ENCODE measurements around the gene BRPF3.
"Not testable (repeated sequence)": the region's sequence is repeated elsewhere in the genome, so short reads cannot be mapped to it uniquely, and the experiment has no call there.

BRPF3 gene

GRCh38 chr6:36216559-36216958, 20.0 kb downstream of the BRPF3 start:
- no peak overlapping the region for H3K9ac ChIP-seq
- TF ChIP-seq CTCF (conservative IDR thresholded peaks at IDR 0.05; ENCODE audit: low read depth, low read length), result no peak
- H3K36me3 ChIP-seq (ENCODE audit: insufficient read depth), result 0 out of 2 replicates have a peak, but pooled peaks cover 3% of the 10 kb centered on the region

GRCh38 chr6:36217188-36217587, 20.6 kb downstream of the BRPF3 start:
- H4K20me1 ChIP-seq (ENCODE audit: insufficient read depth), result no peaks in the 10 kb centered on the region
- no peaks in the 10 kb centered on the region for H3K79me2 ChIP-seq (ENCODE audit: insufficient read depth, low read depth)
- no peak overlapping the region for H2AFZ ChIP-seq (ENCODE audit: low read depth)
- no peaks in the 10 kb centered on the region for H3K36me3 ChIP-seq (ENCODE audit: insufficient read depth)
- H3K27ac ChIP-seq, result no peak overlapping the region
- H3K4me3 ChIP-seq (IDR thresholded peaks at IDR 0.05; ENCODE audit: insufficient read depth, low read depth, low read length), result no peak overlapping the region
- H3K4me1 ChIP-seq (ENCODE audit: low read depth, poor library complexity, severe bottlenecking), result no peaks in the 10 kb centered on the region
- H3K27me3 ChIP-seq (ENCODE audit: insufficient read depth, low read depth), result no peaks in the 10 kb centered on the region
- no peak for TF ChIP-seq CTCF (conservative IDR thresholded peaks at IDR 0.05; ENCODE audit: low read depth, low read length)
- H3K4me2 ChIP-seq, result no peak overlapping the region
- no peak overlapping the region for H3K9ac ChIP-seq

More at GRCh38 chr6:36216559-36216958, 20.0 kb downstream of the BRPF3 start:
- Histone ChIP-seq H3K4me2 (no peak overlapping the region), H3K4me1 (ENCODE audit: low read depth, poor library complexity, severe bottlenecking) (no peaks in the 10 kb centered on the region), H3K79me2 (ENCODE audit: insufficient read depth, low read depth) (no peaks in the 10 kb centered on the region), H4K20me1 (ENCODE audit: insufficient read depth) (no peaks in the 10 kb centered on the region), H3K27me3 (ENCODE audit: insufficient read depth, low read depth) (no peaks in the 10 kb centered on the region), H3K27ac (no peak overlapping the region), H2AFZ (ENCODE audit: low read depth) (no peak overlapping the region), H3K4me3 (IDR thresholded peaks at IDR 0.05; ENCODE audit: insufficient read depth, low read depth, low read length) (no peak overlapping the region)

- Histone ChIP-seq H3K4me3 (IDR thresholded peaks at IDR 0.05; ENCODE audit: insufficient read depth, low read depth, low read length) (no peak overlapping the region), H3K4me1 (ENCODE audit: low read depth, poor library complexity, severe bottlenecking) (no peaks in the 10 kb centered on the region), H3K4me2 (no peak overlapping the region), H3K36me3 (ENCODE audit: insufficient read depth) (no peaks in the 10 kb centered on the region), H4K20me1 (ENCODE audit: insufficient read depth) (no peaks in the 10 kb centered on the region), H3K9ac (no peak overlapping the region), H3K79me2 (ENCODE audit: insufficient read depth, low read depth) (no peaks in the 10 kb centered on the region), H3K27ac (no peak overlapping the region), H2AFZ (ENCODE audit: low read depth) (no peak overlapping the region), H3K27me3 (ENCODE audit: insufficient read depth, low read depth) (no peaks in the 10 kb centered on the region)
- no peak for TF ChIP-seq CTCF (conservative IDR thresholded peaks at IDR 0.05; ENCODE audit: low read depth, low read length)
Observed at GRCh38 chr6:36217946-36218345, 21.4 kb downstream of the BRPF3 start.

- not testable (repeated sequence) for H3K4me1 ChIP-seq (ENCODE audit: low read depth, poor library complexity, severe bottlenecking); H3K4me3 ChIP-seq (IDR thresholded peaks at IDR 0.05; ENCODE audit: insufficient read depth, low read depth, low read length); H2AFZ ChIP-seq (ENCODE audit: low read depth); H3K4me2 ChIP-seq; H3K27me3 ChIP-seq (ENCODE audit: insufficient read depth, low read depth); H3K27ac ChIP-seq; H4K20me1 ChIP-seq (ENCODE audit: insufficient read depth); H3K79me2 ChIP-seq (ENCODE audit: insufficient read depth, low read depth); H3K36me3 ChIP-seq (ENCODE audit: insufficient read depth); H3K9ac ChIP-seq
Observed at GRCh38 chr6:36218516-36218915, 22.0 kb downstream of the BRPF3 start.

GRCh38 chr6:36219081-36219480, 22.5 kb downstream of the BRPF3 start:
- Histone ChIP-seq H3K9ac (no peak overlapping the region), H4K20me1 (ENCODE audit: insufficient read depth) (no peaks in the 10 kb centered on the region), H2AFZ (ENCODE audit: low read depth) (no peak overlapping the region), H3K79me2 (ENCODE audit: insufficient read depth, low read depth) (no peaks in the 10 kb centered on the region), H3K4me2 (no peak overlapping the region), H3K4me3 (IDR thresholded peaks at IDR 0.05; ENCODE audit: insufficient read depth, low read depth, low read length) (no peak overlapping the region), H3K27ac (no peak overlapping the region), H3K36me3 (ENCODE audit: insufficient read depth) (no peaks in the 10 kb centered on the region), H3K4me1 (ENCODE audit: low read depth, poor library complexity, severe bottlenecking) (no peaks in the 10 kb centered on the region), H3K27me3 (ENCODE audit: insufficient read depth, low read depth) (no peaks in the 10 kb centered on the region)
- no peak for TF ChIP-seq CTCF (conservative IDR thresholded peaks at IDR 0.05; ENCODE audit: low read depth, low read length)
